WTC11 (cell line): ENCODE results near the gene SLC36A2. TPM values are rescaled to one million over a fixed set of nuclear protein-coding genes. Genes with fewer than 3 reads are reported as not detected.

Experiments
- ATAC-seq: fragments of 200-7000 bp; cut with Tn5 transposase; 2 replicates; pipeline ENCODE4 v1.10.0; 2021; ENCODE audit warnings: mild to moderate bottlenecking, moderate library complexity
- CTCF ChIA-PET: fragments of 300-600 bp; sonication (Branson Sonifier 250); formaldehyde crosslinking; loops from one replicate; lab custom pipeline; 2021; ENCODE audit warnings: antibody characterized with exemption; lab: Charles Lee
- POLR2A ChIA-PET: fragments of 350-600 bp; sonication (Branson Sonifier 250); formaldehyde crosslinking; loops from one replicate; lab custom pipeline; 2021; ENCODE audit warnings: antibody characterized with exemption; lab: Charles Lee
- DNase-seq: peaks from one replicate; pipeline ENCODE4 v3.0.0; 2021; ENCODE audit warnings: low spot score
- H3K27ac Mint-ChIP-seq: 2 replicates; pipeline ENCODE4 v1.8.0; 2021; ENCODE audit warnings: mixed read lengths
- H3K27me3 Mint-ChIP-seq: 2 replicates; pipeline ENCODE4 v1.8.0; 2021; ENCODE audit warnings: low read depth, mild to moderate bottlenecking, moderate library complexity, mixed read lengths
- H3K36me3 Mint-ChIP-seq: 2 replicates; pipeline ENCODE4 v1.8.0; 2021; ENCODE audit warnings: mixed read lengths
- H3K4me1 Mint-ChIP-seq: 2 replicates; pipeline ENCODE4 v1.8.0; 2022; ENCODE audit warnings: mixed read lengths
- H3K4me3 Mint-ChIP-seq: 2 replicates; pipeline ENCODE4 v1.8.0; 2021; ENCODE audit warnings: mild to moderate bottlenecking, moderate library complexity, mixed read lengths
- H3K9me3 Mint-ChIP-seq: 2 replicates; pipeline ENCODE4 v1.8.0; 2021; ENCODE audit warnings: mixed read lengths
- CDX4 ChIP-seq: fragments of 250-450 bp; sonication (Bioruptor Pico); IDR thresholded peaks from 2 replicates; pipeline ENCODE4 v1.9.0; 2021; ENCODE audit warnings: moderate library complexity, mild to moderate bottlenecking, inconsistent platforms, borderline replicate concordance
- CREM ChIP-seq: sonication (generic); formaldehyde crosslinking; IDR thresholded peaks from 2 replicates; pipeline ENCODE4 v1.8.1; 2022; ENCODE audit warnings: mild to moderate bottlenecking, missing genetic modification reagents, moderate library complexity
- ETV6 ChIP-seq: sonication (generic); formaldehyde crosslinking; IDR thresholded peaks from 2 replicates; pipeline ENCODE4 v1.8.1; 2022; ENCODE audit warnings: mild to moderate bottlenecking, missing genetic modification reagents
- NR2C2 ChIP-seq: sonication (generic); formaldehyde crosslinking; IDR thresholded peaks from 2 replicates; pipeline ENCODE4 v1.8.0; 2022; ENCODE audit warnings: mild to moderate bottlenecking, missing genetic modification reagents
- NR3C1 ChIP-seq: sonication (generic); formaldehyde crosslinking; conservative IDR thresholded peaks from 2 replicates; pipeline ENCODE4 v1.8.1; 2023; ENCODE audit warnings: low read depth, mild to moderate bottlenecking, missing genetic modification reagents
- OVOL2 ChIP-seq: fragments of 250-450 bp; sonication (Bioruptor Pico); IDR thresholded peaks from 2 replicates; pipeline ENCODE4 v1.9.0; 2021; ENCODE audit warnings: mild to moderate bottlenecking, borderline replicate concordance
- RELA ChIP-seq: sonication (generic); formaldehyde crosslinking; IDR thresholded peaks from 2 replicates; pipeline ENCODE4 v1.8.1; 2022; ENCODE audit warnings: missing genetic modification reagents, mild to moderate bottlenecking, borderline replicate concordance
- ZBTB43 ChIP-seq: sonication (generic); formaldehyde crosslinking; IDR thresholded peaks from 2 replicates; pipeline ENCODE4 v1.8.1; 2023; ENCODE audit warnings: mild to moderate bottlenecking, missing genetic modification reagents
- ZMAT4 ChIP-seq: fragments of 250-450 bp; sonication (Bioruptor Pico); IDR thresholded peaks from 2 replicates; pipeline ENCODE4 v1.9.0; 2021; ENCODE audit warnings: mild to moderate bottlenecking
- ZNF219 ChIP-seq: sonication (generic); formaldehyde crosslinking; IDR thresholded peaks from 2 replicates; pipeline ENCODE4 v1.8.0; 2023; ENCODE audit warnings: missing genetic modification reagents, mild to moderate bottlenecking, borderline replicate concordance
- ZNF232 ChIP-seq: sonication (generic); formaldehyde crosslinking; IDR thresholded peaks from 2 replicates; pipeline ENCODE4 v1.8.0; 2022; ENCODE audit warnings: mild to moderate bottlenecking, missing genetic modification reagents
- ZNF317 ChIP-seq: sonication (generic); formaldehyde crosslinking; IDR thresholded peaks from 2 replicates; pipeline ENCODE4 v1.8.1; 2023; ENCODE audit warnings: low read depth, mild to moderate bottlenecking, moderate library complexity, missing genetic modification reagents, borderline replicate concordance
- ZNF416 ChIP-seq: fragments of 250-450 bp; sonication (Bioruptor Pico); IDR thresholded peaks from 2 replicates; pipeline ENCODE4 v1.9.0; 2021; ENCODE audit warnings: mild to moderate bottlenecking, inconsistent platforms
- ZNF532 ChIP-seq: fragments of 250-450 bp; sonication (Bioruptor Pico); IDR thresholded peaks from 2 replicates; pipeline ENCODE4 v1.9.0; 2021; ENCODE audit warnings: mild to moderate bottlenecking, borderline replicate concordance
- ZNF671 ChIP-seq: fragments of 250-450 bp; sonication (Bioruptor Pico); IDR thresholded peaks from 2 replicates; pipeline ENCODE4 v1.8.0; 2021; ENCODE audit warnings: mild to moderate bottlenecking
- total RNA-seq: library from RNA; stranded (reverse); gene quantifications from 3 replicates; pipeline ENCODE4 v1.2.3, GENCODE V29; 2021
- TF ChIP-seq, protein P1 (sequence below): sonication (generic); formaldehyde crosslinking; IDR thresholded peaks from 2 replicates; pipeline ENCODE4 v1.8.1; 2022; ENCODE audit warnings: mild to moderate bottlenecking, moderate library complexity, missing genetic modification reagents

Gene SLC36A2
- total RNA-seq, 1 experiment from 2014 or later, result not detected

DNA sequence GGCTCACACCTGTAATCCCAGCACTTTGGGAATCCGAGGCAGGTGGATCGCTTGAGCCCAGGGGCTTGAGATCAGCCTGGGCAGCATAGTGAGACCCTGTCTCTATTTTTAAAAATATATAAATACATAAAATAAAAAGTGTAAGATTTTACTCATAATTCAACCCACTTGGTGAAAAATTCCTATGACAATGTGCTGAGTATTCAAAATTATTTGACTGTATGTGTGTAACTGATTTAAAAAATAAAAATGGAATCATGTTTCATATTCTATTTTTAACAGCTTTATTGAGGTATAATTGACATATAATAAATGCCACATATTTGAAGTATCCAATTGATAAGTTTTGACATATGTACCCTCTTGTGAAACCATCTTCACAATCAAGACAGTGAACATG lies 71.6 kb downstream of the SLC36A2 start (continued):
- TF ChIP-seq ZNF416 (CRISPR knock-in tag) (no peak), ZBTB43 (CRISPR knock-in tag) (no peak), NR2C2 (no peak), ZNF232 (CRISPR knock-in tag) (no peak), RELA (CRISPR knock-in tag) (no peak), ZNF219 (CRISPR knock-in tag) (no peak), ZMAT4 (CRISPR knock-in tag) (no peak)

DNA sequence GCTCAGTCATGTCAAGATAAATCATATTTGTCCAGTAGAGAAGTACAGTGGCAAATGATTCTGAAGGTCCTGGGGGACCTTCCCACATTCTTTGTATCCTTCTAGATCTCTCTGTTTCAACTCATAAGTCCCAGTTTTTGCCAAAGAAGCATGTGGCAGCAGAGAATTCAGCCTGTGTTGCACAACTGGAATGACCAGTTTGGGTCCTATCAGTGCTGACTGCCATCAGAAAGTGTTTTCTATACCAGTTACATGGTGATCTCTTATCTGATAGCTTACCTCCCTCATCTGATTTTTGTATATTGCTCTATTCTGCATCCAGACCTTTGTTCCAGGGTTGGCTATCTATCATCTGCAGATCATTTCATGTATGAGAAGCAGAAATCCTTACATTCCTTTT lies 72.7 kb downstream of the SLC36A2 start:
- POLR2A ChIA-PET, result no interaction called here
- no peak for DNase-seq
- H3K27ac Mint-ChIP-seq, result no peak overlapping the region
- no peaks in the 10 kb centered on the region for H3K9me3 Mint-ChIP-seq
- H3K27me3 Mint-ChIP-seq, result no peaks in the 10 kb centered on the region
- no peak overlapping the region for H3K4me3 Mint-ChIP-seq
- no peaks in the 10 kb centered on the region for H3K36me3 Mint-ChIP-seq
- no peak for ATAC-seq
- no peaks in the 10 kb centered on the region for H3K4me1 Mint-ChIP-seq
- TF ChIP-seq OVOL2 (CRISPR knock-in tag) (no peak), ZNF416 (CRISPR knock-in tag) (no peak), CDX4 (CRISPR knock-in tag) (no peak), ZNF671 (no peak), NR3C1 (CRISPR knock-in tag) (no peak), ZNF532 (CRISPR knock-in tag) (no peak), ZNF317 (CRISPR knock-in tag) (no peak), CREM (CRISPR knock-in tag) (no peak)
- TF ChIP-seq, protein P1, sequence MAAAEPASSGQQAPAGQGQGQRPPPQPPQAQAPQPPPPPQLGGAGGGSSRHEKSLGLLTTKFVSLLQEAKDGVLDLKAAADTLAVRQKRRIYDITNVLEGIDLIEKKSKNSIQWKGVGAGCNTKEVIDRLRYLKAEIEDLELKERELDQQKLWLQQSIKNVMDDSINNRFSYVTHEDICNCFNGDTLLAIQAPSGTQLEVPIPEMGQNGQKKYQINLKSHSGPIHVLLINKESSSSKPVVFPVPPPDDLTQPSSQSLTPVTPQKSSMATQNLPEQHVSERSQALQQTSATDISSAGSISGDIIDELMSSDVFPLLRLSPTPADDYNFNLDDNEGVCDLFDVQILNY (CRISPR knock-in tag), result no peak
- TF ChIP-seq, all 79 proteins: peak for 0
- CTCF ChIA-PET, result interaction anchor here (0.7 to 1.2 kb wide), 3 partner anchors 9 to 868 kb away, joined by 3 read pairs; no protein-coding TSS in a partner anchor

- no peaks in the 10 kb centered on the region for H3K4me1 Mint-ChIP-seq
- DNase-seq, result no peak
- POLR2A ChIA-PET, result no interaction called here
- H3K36me3 Mint-ChIP-seq, result peaks cover 14% of the 10 kb centered on the region
- TF ChIP-seq ETV6, result no peak
- TF ChIP-seq RELA (CRISPR knock-in tag), result no peak
- CTCF ChIA-PET, result interaction anchor here (1.6 kb wide), 1 partner anchor 45 kb away, joined by 5 read pairs; no protein-coding TSS in a partner anchor
- H3K27me3 Mint-ChIP-seq, result no peaks in the 10 kb centered on the region
- no peak for ATAC-seq
- H3K4me3 Mint-ChIP-seq, result no peak overlapping the region
- no peaks in the 10 kb centered on the region for H3K9me3 Mint-ChIP-seq
- H3K27ac Mint-ChIP-seq, result no peak overlapping the region
Observed at GRCh38 chr5:151271336-151271735, 76.0 kb downstream of the SLC36A2 start.
